IMR-90 (cell line): ENCODE measurements around the gene PDS5B. TPM values are rescaled to one million over a fixed set of nuclear protein-coding genes. Genes with fewer than 3 reads are reported as not detected.

Source experiments
- ATAC-seq: fragments of 200-7000 bp; cut with Tn5 transposase; 2 replicates; pipeline ENCODE4 v1.9.1; 2020; ENCODE audit warnings: low read depth, mild to moderate bottlenecking, moderate library complexity
- BruUV-seq: library from RNA; stranded (reverse); fragments of 400-500 nt; replicated peaks from 2 replicates; lab custom pipeline; 2021; lab: Mats Ljungman, UMichigan
- CTCF ChIA-PET: fragments of 300-600 bp; formaldehyde crosslinking; extraction: SDS; loops from one replicate; lab custom pipeline; 2021; ENCODE audit warnings: antibody characterized with exemption; lab: Yijun Ruan, JAX
- POLR2A ChIA-PET: fragments of 300-600 bp; sonication (Branson Sonifier 250); formaldehyde crosslinking; loops from one replicate; lab custom pipeline; 2022; ENCODE audit warnings: antibody characterized with exemption; ENCODE audit not compliant: unreplicated experiment; lab: Charles Lee
- DNase-seq: peaks from one replicate; pipeline ENCODE4 v3.0.0; 2013
- H2AFZ ChIP-seq: replicated peaks from 2 replicates; pipeline ENCODE3; 2013; ENCODE audit warnings: low read length, mild to moderate bottlenecking; ENCODE audit not compliant: poor library complexity
- H2AK5ac ChIP-seq: 2 replicates; pipeline ENCODE4 v1.6.1; 2013; ENCODE audit warnings: low read depth, low read length, inconsistent platforms
- H2AK9ac ChIP-seq: replicated peaks from 2 replicates; pipeline ENCODE3; 2013; ENCODE audit warnings: mild to moderate bottlenecking, low read depth, low read length, moderate library complexity; ENCODE audit not compliant: poor library complexity
- H2BK120ac ChIP-seq: 2 replicates; pipeline ENCODE4 v1.6.1; 2013; ENCODE audit warnings: low read depth, low read length, inconsistent platforms
- H2BK15ac ChIP-seq: 3 replicates; pipeline ENCODE4 v1.6.1; 2013; ENCODE audit warnings: low read depth, low read length, inconsistent platforms
- H2BK20ac ChIP-seq: 2 replicates; pipeline ENCODE4 v1.6.1; 2013; ENCODE audit warnings: low read depth, mild to moderate bottlenecking, inconsistent platforms, low read length, moderate library complexity
- H2BK5ac ChIP-seq: 2 replicates; pipeline ENCODE4 v1.6.1; 2013; ENCODE audit warnings: mild to moderate bottlenecking, low read depth, low read length, inconsistent platforms; ENCODE audit not compliant: poor library complexity, severe bottlenecking
- H3K14ac ChIP-seq: replicated peaks from 2 replicates; pipeline ENCODE4 v1.6.1; 2013; ENCODE audit warnings: low read depth, low read length, inconsistent platforms
- H3K18ac ChIP-seq: 2 replicates; pipeline ENCODE4 v1.6.1; 2013; ENCODE audit warnings: low read depth, low read length, control low read depth
- H3K23ac ChIP-seq: 2 replicates; pipeline ENCODE4 v1.6.1; 2013; ENCODE audit warnings: low read depth, low read length, inconsistent platforms
- H3K27ac ChIP-seq: 2 replicates; pipeline ENCODE4 v1.5.1; 2013; ENCODE audit warnings: mild to moderate bottlenecking, control low read depth, low read length; ENCODE audit not compliant: insufficient read depth
- H3K27me3 ChIP-seq: 2 replicates; pipeline ENCODE4 v1.6.1; 2013; ENCODE audit warnings: low read length; ENCODE audit not compliant: control insufficient read depth, insufficient read depth
- H3K36me3 ChIP-seq: 2 replicates; pipeline ENCODE4 v1.6.1; 2013; ENCODE audit warnings: low read length, mixed read lengths; ENCODE audit not compliant: control insufficient read depth, insufficient read depth
- H3K4ac ChIP-seq: 2 replicates; pipeline ENCODE4 v1.6.1; 2013; ENCODE audit warnings: low read depth, low read length, inconsistent platforms
- H3K4me1 ChIP-seq: 2 replicates; pipeline ENCODE4 v1.6.1; 2013; ENCODE audit warnings: low read length, mixed read lengths; ENCODE audit not compliant: control insufficient read depth, insufficient read depth
- H3K4me2 ChIP-seq: 2 replicates; pipeline ENCODE4 v1.6.1; 2013; ENCODE audit warnings: low read depth, mild to moderate bottlenecking, control low read depth, low read length, moderate library complexity
- H3K4me3 ChIP-seq: 2 replicates; pipeline ENCODE4 v1.5.1; 2013; ENCODE audit warnings: low read depth, mild to moderate bottlenecking, control low read depth, low read length, moderate library complexity; ENCODE audit not compliant: insufficient read depth
- H3K56ac ChIP-seq: 2 replicates; pipeline ENCODE4 v1.6.1; 2013; ENCODE audit warnings: low read length, inconsistent platforms; ENCODE audit not compliant: insufficient read depth; ENCODE audit errors: extremely low read depth
- H3K79me1 ChIP-seq, 2 experiments: 2 replicates each; pipeline ENCODE4 v1.6.1; 2013; ENCODE audit warnings: low read length in 2 of 2, inconsistent platforms in 1 of 2, low read depth in 1 of 2
- H3K9ac ChIP-seq: 2 replicates; pipeline ENCODE4 v1.6.1; 2013; ENCODE audit warnings: low read depth, low read length, control low read depth
- H3K9me1 ChIP-seq: 2 replicates; pipeline ENCODE4 v1.6.1; 2013; ENCODE audit warnings: low read length, inconsistent platforms; ENCODE audit not compliant: insufficient read depth
- H3K9me3 ChIP-seq: 2 replicates; pipeline ENCODE4 v1.6.1; 2013; ENCODE audit warnings: low read length; ENCODE audit not compliant: control insufficient read depth, insufficient read depth
- H4K20me1 ChIP-seq: 2 replicates; pipeline ENCODE4 v1.6.1; 2013; ENCODE audit warnings: low read length, inconsistent platforms; ENCODE audit not compliant: insufficient read depth
- H4K5ac ChIP-seq: 2 replicates; pipeline ENCODE4 v1.6.1; 2013; ENCODE audit warnings: mild to moderate bottlenecking, low read depth, low read length, control low read depth
- H4K8ac ChIP-seq, 2 experiments: 2 replicates each; pipeline ENCODE4 v1.6.1; 2013; ENCODE audit warnings: low read depth in 2 of 2, low read length in 2 of 2, control low read depth in 1 of 2, inconsistent platforms in 1 of 2
- H4K91ac ChIP-seq: 2 replicates; pipeline ENCODE4 v1.6.1; 2013; ENCODE audit warnings: low read depth, low read length, inconsistent platforms; ENCODE audit not compliant: insufficient read depth
- BHLHE40 ChIP-seq: fragments of 150-350 bp; IDR thresholded peaks from 2 replicates; pipeline ENCODE4 v1.6.1; 2016; ENCODE audit warnings: mild to moderate bottlenecking, low read depth, low read length
- CHD1 ChIP-seq: IDR thresholded peaks from 2 replicates; pipeline ENCODE4 v1.6.1; 2012; ENCODE audit warnings: low read depth, low read length, improper control_type of control experiment
- FOS ChIP-seq: fragments of 150-350 bp; IDR thresholded peaks from 2 replicates; pipeline ENCODE4 v1.6.1; 2016; ENCODE audit warnings: low read depth, low read length
- MAFK ChIP-seq: IDR thresholded peaks from 2 replicates; pipeline ENCODE4 v1.6.1; 2012; ENCODE audit warnings: low read depth, low read length, improper control_type of control experiment
- MAZ ChIP-seq: IDR thresholded peaks from 2 replicates; pipeline ENCODE4 v1.6.1; 2012; ENCODE audit warnings: low read depth, mild to moderate bottlenecking, low read length, improper control_type of control experiment, moderate library complexity, borderline replicate concordance
- NFE2L2 ChIP-seq: fragments of 150-350 bp; IDR thresholded peaks from 2 replicates; pipeline ENCODE4 v1.6.1; 2016; ENCODE audit warnings: low read depth, mild to moderate bottlenecking, low read length
- RAD21 ChIP-seq: IDR thresholded peaks from 2 replicates; pipeline ENCODE4 v1.6.1; 2012; ENCODE audit warnings: low read length, improper control_type of control experiment
- RCOR1 ChIP-seq: IDR thresholded peaks from 2 replicates; pipeline ENCODE4 v1.6.1; 2012; ENCODE audit warnings: mild to moderate bottlenecking, low read length, improper control_type of control experiment; ENCODE audit not compliant: insufficient replicate concordance
- RFX5 ChIP-seq: IDR thresholded peaks from 2 replicates; pipeline ENCODE4 v1.8.0; 2012; ENCODE audit warnings: low read depth, mild to moderate bottlenecking, low read length, moderate library complexity
- USF2 ChIP-seq: fragments of 150-350 bp; IDR thresholded peaks from 2 replicates; pipeline ENCODE4 v1.6.1; 2017; ENCODE audit warnings: mild to moderate bottlenecking, antibody characterized with exemption, low read length, low read depth
- WGBS, 2 experiments: methylation state at CpG; one replicate each; pipeline versions ENCODE4 v1.1.5 to v1.1.7; 2013; ENCODE audit warnings: missing lambda C conversion rate in 2 of 2; ENCODE audit not compliant: insufficient read length in 1 of 2; ENCODE audit errors: extremely low coverage in 2 of 2; 5-methylcytosine and 5-hydroxymethylcytosine counted together
- dilution Hi-C: fragments of 300-500 bp; cut with HindIII; formaldehyde crosslinking; loops from one replicate; pipeline ENCODE4 v1.14.3; 2018; ENCODE audit warnings: low sequenced_read_pairs; ENCODE audit not compliant: unreplicated experiment
- in situ Hi-C: fragments of 300-500 bp; cut with MboI; formaldehyde crosslinking; loops from 3 replicates; pipeline ENCODE4 v1.14.3; 2019; ENCODE audit warnings: low sequenced_read_pairs, inconsistent platforms, mixed read lengths
- intact Hi-C: fragments of 100-400 bp; cut with micrococcal nuclease; formaldehyde crosslinking; loops from 2 replicates; pipeline ENCODE4 v1.10.0; 2022
- polyA plus RNA-seq, 3 experiments: library from polyadenylated mRNA; depleted of rRNA; stranded (reverse); fragments of >200 nt; gene quantifications; 2 replicates each; pipeline ENCODE4 v1.2.3, GENCODE V29; 2012; ENCODE audit warnings: low replicate concordance in 1 of 3
- total RNA-seq: library from RNA; depleted of rRNA; stranded (reverse); fragments of >200 nt; gene quantifications from 2 replicates; pipeline ENCODE4 v1.2.3, GENCODE V29; 2012
- TF ChIP-seq, protein P1 (sequence below): conservative IDR thresholded peaks from 2 replicates; pipeline ENCODE4 v1.5.1; 2012; ENCODE audit warnings: mild to moderate bottlenecking, low read depth, low read length, improper control_type of control experiment

The PDS5B gene
- total and polyA plus RNA-seq, 2 of the 4 experiments (the other 2 are of a cell fraction): 6.2 to 20.1 TPM

GRCh38 chr13:32647926-32648325 is 61.7 kb downstream of the PDS5B start:
- Histone ChIP-seq H2AK5ac (no peak overlapping the region), H3K27ac (no peak overlapping the region), H3K79me1 (peaks cover 20 to 48% of the 10 kb centered on the region in 2 experiments), H3K4ac (no peak overlapping the region), H2BK120ac (no peak overlapping the region), H3K9me1 (peaks cover 3% of the 10 kb centered on the region; the same call in 1 of the 2 replicates), H2BK20ac (no peak overlapping the region), H4K5ac (no peak overlapping the region), H3K14ac (no peak overlapping the region), H2BK5ac (no peak overlapping the region), H2AFZ (no peak overlapping the region), H3K18ac (no peak overlapping the region), H3K4me3 (no peak overlapping the region), H3K9ac (no peak overlapping the region), H4K8ac (no peak overlapping the region), H3K56ac (no peak overlapping the region), H3K23ac (0 out of 2 replicates have a peak overlapping the region, but pooled peaks have one; percentile 46), H3K36me3 (peaks cover under 1% of the 10 kb centered on the region; the same call in 1 of the 2 replicates), H3K27me3 (no peaks in the 10 kb centered on the region), H4K91ac (no peak overlapping the region), H2BK15ac (no peak overlapping the region), H3K4me1 (0 out of 2 replicates have a peak, but pooled peaks cover 2% of the 10 kb centered on the region), H4K20me1 (peaks cover 12% of the 10 kb centered on the region), H3K9me3 (no peaks in the 10 kb centered on the region), H3K4me2 (no peak overlapping the region), H2AK9ac (no peak overlapping the region)
- intact Hi-C loops: loop anchor here (5.0 to 10.0 kb wide), 2 partner anchors 459 to 897 kb away; no protein-coding TSS in a partner anchor
- TF ChIP-seq RAD21 (no peak), FOS (no peak), RCOR1 (no peak), USF2 (no peak), MAFK (no peak), NFE2L2 (no peak), BHLHE40 (no peak), RFX5 (no peak), CHD1 (no peak), MAZ (no peak)
- TF ChIP-seq, protein P1, sequence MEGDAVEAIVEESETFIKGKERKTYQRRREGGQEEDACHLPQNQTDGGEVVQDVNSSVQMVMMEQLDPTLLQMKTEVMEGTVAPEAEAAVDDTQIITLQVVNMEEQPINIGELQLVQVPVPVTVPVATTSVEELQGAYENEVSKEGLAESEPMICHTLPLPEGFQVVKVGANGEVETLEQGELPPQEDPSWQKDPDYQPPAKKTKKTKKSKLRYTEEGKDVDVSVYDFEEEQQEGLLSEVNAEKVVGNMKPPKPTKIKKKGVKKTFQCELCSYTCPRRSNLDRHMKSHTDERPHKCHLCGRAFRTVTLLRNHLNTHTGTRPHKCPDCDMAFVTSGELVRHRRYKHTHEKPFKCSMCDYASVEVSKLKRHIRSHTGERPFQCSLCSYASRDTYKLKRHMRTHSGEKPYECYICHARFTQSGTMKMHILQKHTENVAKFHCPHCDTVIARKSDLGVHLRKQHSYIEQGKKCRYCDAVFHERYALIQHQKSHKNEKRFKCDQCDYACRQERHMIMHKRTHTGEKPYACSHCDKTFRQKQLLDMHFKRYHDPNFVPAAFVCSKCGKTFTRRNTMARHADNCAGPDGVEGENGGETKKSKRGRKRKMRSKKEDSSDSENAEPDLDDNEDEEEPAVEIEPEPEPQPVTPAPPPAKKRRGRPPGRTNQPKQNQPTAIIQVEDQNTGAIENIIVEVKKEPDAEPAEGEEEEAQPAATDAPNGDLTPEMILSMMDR: no peak
- dilution Hi-C loops: no loop called here
- BruUV-seq: no TSS peak
- ChIA-PET CTCF (interaction anchor here (1.3 kb wide), 1 partner anchor 8 kb away, joined by 5 read pairs; no protein-coding TSS in a partner anchor), POLR2A (no interaction called here)
- in situ Hi-C loops: loop anchor here (5.0 kb wide), 1 partner anchor 56 kb away; no protein-coding TSS in a partner anchor
- no peak for ATAC-seq
- no CpG with 5 or more reads among the region's 1 CpG for WGBS, 2 experiments
- no peak for DNase-seq
